Fibroblast of lung (primary cell): ENCODE data around the gene RGS12. TPM values are rescaled to one million over a fixed set of nuclear protein-coding genes. Genes with fewer than 3 reads are reported as not detected.

Experiments used
- DNase-seq, 2 donors: peaks; one replicate each; pipeline versions ENCODE4 v3.0.0 to v3.0.0-alpha.2; 2010; ENCODE audit warnings: low read depth in 2 of 2
- H2AFZ ChIP-seq: 2 replicates; pipeline ENCODE4 v1.5.1; 2012; ENCODE audit warnings: low read length, control low read depth, inconsistent platforms
- H3K27ac ChIP-seq: 2 replicates; pipeline ENCODE4 v1.5.1; 2011; ENCODE audit warnings: low read length, control low read depth; ENCODE audit not compliant: insufficient read depth
- H3K27me3 ChIP-seq: 2 replicates; pipeline ENCODE4 v1.5.1; 2011; ENCODE audit warnings: mild to moderate bottlenecking, low read length; ENCODE audit not compliant: control insufficient read depth, insufficient read depth
- H3K36me3 ChIP-seq: 2 replicates; pipeline ENCODE4 v1.5.1; 2011; ENCODE audit warnings: low read length; ENCODE audit not compliant: control insufficient read depth, insufficient read depth
- H3K4me1 ChIP-seq: 2 replicates; pipeline ENCODE4 v1.5.1; 2011; ENCODE audit warnings: low read length; ENCODE audit not compliant: control insufficient read depth, insufficient read depth; ENCODE audit errors: extremely low read depth
- H3K4me2 ChIP-seq: 2 replicates; pipeline ENCODE4 v1.5.1; 2011; ENCODE audit warnings: low read length, control low read depth; ENCODE audit not compliant: insufficient read depth; ENCODE audit errors: extremely low read depth
- H3K4me3 ChIP-seq, 4 experiments: fragments of 200-600 bp in 1 of 4; sonication (generic) in 1 of 4; replicated peaks in 1 of 4; 2 replicates each; pipeline ENCODE4 v1.5.1; 2011 to 2016; ENCODE audit warnings: low read length in 4 of 4, low read depth in 3 of 4, mild to moderate bottlenecking in 3 of 4, control low read depth in 2 of 4, inconsistent platforms in 1 of 4, mixed read lengths in 1 of 4; ENCODE audit not compliant: insufficient read depth in 1 of 4; ENCODE audit errors: control extremely low read depth in 1 of 4
- H3K79me2 ChIP-seq: 2 replicates; pipeline ENCODE4 v1.5.1; 2012; ENCODE audit warnings: mild to moderate bottlenecking, low read length, inconsistent platforms; ENCODE audit not compliant: control insufficient read depth, insufficient read depth
- H3K9ac ChIP-seq: 2 replicates; pipeline ENCODE4 v1.5.1; 2011; ENCODE audit warnings: mild to moderate bottlenecking, low read length, control low read depth; ENCODE audit not compliant: insufficient read depth
- H3K9me3 ChIP-seq: 2 replicates; pipeline ENCODE4 v1.5.1; 2012; ENCODE audit warnings: low read depth, low read length; ENCODE audit not compliant: control insufficient read depth, insufficient read depth
- H4K20me1 ChIP-seq: 2 replicates; pipeline ENCODE4 v1.5.1; 2011; ENCODE audit warnings: low read length; ENCODE audit not compliant: control insufficient read depth, insufficient read depth; ENCODE audit errors: extremely low read depth
- EZH2 ChIP-seq: IDR thresholded peaks from 2 replicates; pipeline ENCODE4 v1.5.1; 2012; ENCODE audit warnings: low read length, control low read depth, mild to moderate bottlenecking; ENCODE audit errors: missing control alignments
- polyA plus RNA-seq, 2 donors: library from polyadenylated mRNA; depleted of rRNA in 1 of 2; stranded (reverse) in 1 of 2; unstranded in 1 of 2; fragments of >200 nt; gene quantifications; 2 replicates each; pipeline ENCODE4 v1.2.1, GENCODE V29; 2011 to 2012; ENCODE audit warnings: missing spikeins in 1 of 2
- total RNA-seq: library from RNA; depleted of rRNA; stranded (reverse); fragments of >200 nt; gene quantifications from 2 replicates; pipeline ENCODE4 v1.2.1, GENCODE V29; 2014
- TF ChIP-seq, protein P1 (sequence below), 2 donors: IDR thresholded peaks in 1 of 2; conservative IDR thresholded peaks in 1 of 2; 1 replicate in 1 of 2; 2 replicates in 1 of 2; pipeline ENCODE4 v1.5.1; 2011 to 2012; ENCODE audit warnings: low read length in 2 of 2, control low read depth in 1 of 2, inconsistent platforms in 1 of 2, low read depth in 1 of 2, mild to moderate bottlenecking in 1 of 2

RGS12 gene
- total and polyA plus RNA-seq, 2 donors (not counting 1 experiment from before 2014, with no cell fraction given) = 5.1 to 21.1 TPM

DNA sequence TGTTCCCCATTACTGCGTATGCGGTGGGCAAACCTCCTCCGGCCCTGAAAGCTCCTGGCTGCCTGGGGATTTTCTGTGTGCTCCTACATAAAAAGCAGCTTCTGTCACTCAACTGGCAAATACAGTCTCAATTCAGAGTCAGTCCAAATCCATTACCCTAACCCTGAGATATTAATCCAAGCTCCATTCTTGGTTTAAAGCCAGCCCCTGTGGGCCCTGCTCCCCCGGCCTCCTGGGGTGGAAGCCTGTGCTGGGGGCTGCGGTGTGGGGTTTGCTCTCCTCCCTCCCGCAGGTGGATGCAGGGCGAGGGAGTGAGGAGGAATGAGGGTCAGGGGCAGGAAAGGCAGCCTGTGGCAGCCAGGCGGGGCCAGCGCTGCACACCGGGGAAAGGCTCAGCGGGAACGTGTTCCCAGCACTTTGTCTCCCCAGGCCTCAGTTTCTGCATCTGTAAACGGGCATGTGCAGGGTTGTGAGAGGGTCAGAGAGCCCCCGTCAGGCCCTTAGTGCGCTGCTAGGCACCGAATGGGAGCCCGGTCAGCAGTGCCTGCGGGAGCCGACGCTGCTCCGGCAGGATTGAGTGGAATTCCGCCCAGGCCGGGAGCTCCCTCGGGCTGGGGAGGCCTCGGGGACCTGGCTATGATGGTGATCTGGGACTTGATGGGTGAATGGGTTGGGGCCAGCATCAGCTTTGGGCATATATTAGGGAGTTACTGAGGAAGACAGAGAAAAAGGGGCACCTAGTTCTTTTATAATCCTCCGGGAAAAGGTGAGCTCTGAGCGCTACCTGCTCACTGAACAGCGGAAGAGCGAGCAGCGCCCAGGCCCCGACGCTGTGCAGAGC lies 6.3 kb upstream of the RGS12 start:
- no peaks in the 10 kb centered on the region for H3K9me3 ChIP-seq
- no peaks in the 10 kb centered on the region for H3K27me3 ChIP-seq
- no peaks in the 10 kb centered on the region for H4K20me1 ChIP-seq
- no peak overlapping the region for H2AFZ ChIP-seq
- no peaks in the 10 kb centered on the region for H3K79me2 ChIP-seq
- H3K4me1 ChIP-seq = peaks cover 3% of the 10 kb centered on the region
- no peak for TF ChIP-seq EZH2
- TF ChIP-seq, protein P1, sequence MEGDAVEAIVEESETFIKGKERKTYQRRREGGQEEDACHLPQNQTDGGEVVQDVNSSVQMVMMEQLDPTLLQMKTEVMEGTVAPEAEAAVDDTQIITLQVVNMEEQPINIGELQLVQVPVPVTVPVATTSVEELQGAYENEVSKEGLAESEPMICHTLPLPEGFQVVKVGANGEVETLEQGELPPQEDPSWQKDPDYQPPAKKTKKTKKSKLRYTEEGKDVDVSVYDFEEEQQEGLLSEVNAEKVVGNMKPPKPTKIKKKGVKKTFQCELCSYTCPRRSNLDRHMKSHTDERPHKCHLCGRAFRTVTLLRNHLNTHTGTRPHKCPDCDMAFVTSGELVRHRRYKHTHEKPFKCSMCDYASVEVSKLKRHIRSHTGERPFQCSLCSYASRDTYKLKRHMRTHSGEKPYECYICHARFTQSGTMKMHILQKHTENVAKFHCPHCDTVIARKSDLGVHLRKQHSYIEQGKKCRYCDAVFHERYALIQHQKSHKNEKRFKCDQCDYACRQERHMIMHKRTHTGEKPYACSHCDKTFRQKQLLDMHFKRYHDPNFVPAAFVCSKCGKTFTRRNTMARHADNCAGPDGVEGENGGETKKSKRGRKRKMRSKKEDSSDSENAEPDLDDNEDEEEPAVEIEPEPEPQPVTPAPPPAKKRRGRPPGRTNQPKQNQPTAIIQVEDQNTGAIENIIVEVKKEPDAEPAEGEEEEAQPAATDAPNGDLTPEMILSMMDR (conservative IDR thresholded peaks at IDR 0.05 in 1 of 2, IDR thresholded peaks at IDR 0.05 in 1 of 2; ENCODE audit: low read depth in 1 of 2, low read length in 2 of 2) = no peak
- no peak overlapping the region for H3K27ac ChIP-seq
- no peaks in the 10 kb centered on the region for H3K36me3 ChIP-seq
- peak overlapping the region; percentile 51 for H3K4me2 ChIP-seq
- no peak overlapping the region for H3K4me3 ChIP-seq
- DNase-seq = no peak
- no peak overlapping the region for H3K9ac ChIP-seq

DNA sequence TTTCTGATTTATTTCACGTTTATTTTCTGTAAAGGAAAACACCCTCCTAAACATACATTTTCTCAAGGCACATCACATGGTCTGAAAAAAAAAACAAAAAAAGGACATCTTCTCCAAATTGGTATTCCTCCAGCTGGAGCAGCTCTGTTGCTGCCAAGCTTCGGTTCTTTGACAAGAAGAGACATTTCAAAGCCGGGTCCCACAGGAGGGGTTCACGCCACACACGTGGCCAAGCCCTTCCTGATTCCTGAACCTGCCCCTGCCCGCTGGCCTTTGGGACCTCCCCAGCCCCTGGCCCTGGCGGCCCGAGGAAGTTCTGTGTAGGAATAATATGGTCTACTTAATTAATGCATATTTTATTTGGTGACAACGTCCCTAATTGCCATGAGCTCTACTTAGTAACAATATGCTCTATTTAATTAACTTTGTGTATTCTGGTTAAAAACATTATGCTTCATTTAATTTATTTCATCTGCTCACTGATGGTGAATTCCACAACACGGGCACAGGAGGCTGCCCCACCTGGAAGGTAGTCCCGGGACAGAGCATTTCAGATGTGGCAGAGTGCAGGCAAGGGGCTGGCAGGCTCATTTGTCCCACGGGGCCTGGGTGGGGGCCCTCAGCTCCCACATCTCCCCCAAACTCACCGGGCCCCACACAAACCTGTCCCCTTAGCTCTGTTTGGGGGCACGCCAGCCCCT lies 5.4 kb upstream of the RGS12 start:
- Histone ChIP-seq H2AFZ (no peak overlapping the region), H3K4me3 (no peak overlapping the region), H3K9ac (no peak overlapping the region), H3K36me3 (no peaks in the 10 kb centered on the region), H4K20me1 (no peaks in the 10 kb centered on the region), H3K27me3 (no peaks in the 10 kb centered on the region), H3K9me3 (no peaks in the 10 kb centered on the region), H3K27ac (no peak overlapping the region), H3K4me2 (no peak overlapping the region), H3K79me2 (no peaks in the 10 kb centered on the region), H3K4me1 (peaks cover 5% of the 10 kb centered on the region)
- TF ChIP-seq, protein P1 (conservative IDR thresholded peaks at IDR 0.05 in 1 of 2, IDR thresholded peaks at IDR 0.05 in 1 of 2; ENCODE audit: low read depth in 1 of 2, low read length in 2 of 2) = no peak
- TF ChIP-seq EZH2 = no peak
- DNase-seq = no peak

DNA sequence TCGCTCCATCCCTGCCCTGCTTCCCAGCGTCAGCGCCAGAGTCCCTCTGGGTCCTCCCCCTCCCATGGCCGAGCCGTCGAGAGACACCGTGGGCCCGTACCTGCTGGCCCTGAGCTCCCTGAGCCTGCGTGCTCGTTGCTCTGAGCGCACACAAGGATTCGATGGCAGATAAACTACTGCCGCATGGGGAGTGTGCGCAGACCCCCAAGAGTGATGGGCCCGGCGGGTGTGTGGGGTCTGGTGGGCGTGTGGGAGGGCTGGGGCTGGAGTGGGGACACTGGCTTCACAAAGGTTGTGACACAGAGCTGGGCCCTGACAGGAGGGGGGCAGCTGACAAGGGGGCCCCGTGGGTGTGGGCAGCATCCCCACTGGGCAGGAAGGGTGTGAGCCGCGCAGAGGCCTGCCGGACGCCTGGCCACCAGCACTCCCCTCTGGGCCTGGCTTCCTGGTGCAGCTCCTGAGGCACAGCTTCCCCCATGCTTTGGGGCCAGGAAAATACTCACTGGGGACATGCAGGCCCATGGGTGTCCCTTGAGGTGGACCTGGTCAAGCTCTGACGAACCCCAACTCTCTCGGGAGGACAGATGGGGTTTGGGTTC lies 4.8 kb upstream of the RGS12 start:
- Histone ChIP-seq H3K27me3 (no peaks in the 10 kb centered on the region), H3K9me3 (no peaks in the 10 kb centered on the region), H3K27ac (no peak overlapping the region), H3K9ac (no peak overlapping the region), H4K20me1 (no peaks in the 10 kb centered on the region), H3K4me3 (no peak overlapping the region), H3K79me2 (no peaks in the 10 kb centered on the region), H3K36me3 (no peaks in the 10 kb centered on the region), H3K4me2 (no peak overlapping the region), H3K4me1 (peaks cover 5% of the 10 kb centered on the region), H2AFZ (no peak overlapping the region)
- no peak for DNase-seq
- TF ChIP-seq, protein P1 (conservative IDR thresholded peaks at IDR 0.05 in 1 of 2, IDR thresholded peaks at IDR 0.05 in 1 of 2; ENCODE audit: low read depth in 1 of 2, low read length in 2 of 2) = no peak
- TF ChIP-seq EZH2 = no peak
